GM23338 (cell line): ENCODE results near the gene ZNF641. TPM values are rescaled to one million over a fixed set of nuclear protein-coding genes. Genes with fewer than 3 reads are reported as not detected.

ENCODE experiments used
- CREB1 ChIP-seq: fragments of 250-450 bp; sonication (Bioruptor Pico); IDR thresholded peaks from 2 replicates; pipeline ENCODE4 v1.5.0; 2020; ENCODE audit warnings: low read depth, mild to moderate bottlenecking, moderate library complexity
- CTCF ChIP-seq, 2 experiments: fragments of 200-600 bp in 1 of 2; sonication (generic) in 1 of 2; conservative IDR thresholded peaks; 2 replicates each; pipeline versions ENCODE4 v1.5.1 to v1.6.1; 2016 to 2017; ENCODE audit warnings: antibody characterized with exemption in 2 of 2, low read depth in 2 of 2, mild to moderate bottlenecking in 2 of 2, moderate library complexity in 1 of 2
- ETS1 ChIP-seq: IDR thresholded peaks from 2 replicates; pipeline ENCODE4 v1.6.1; 2016; ENCODE audit warnings: antibody characterized with exemption
- EZH2 ChIP-seq: fragments of 200-600 bp; sonication (generic); IDR thresholded peaks from one replicate; pipeline ENCODE4 v1.8.0; 2017; ENCODE audit warnings: antibody characterized with exemption, mild to moderate bottlenecking, low read depth; ENCODE audit not compliant: unreplicated experiment
- EZH2phosphoT487 ChIP-seq: fragments of 200-600 bp; sonication (generic); IDR thresholded peaks from one replicate; pipeline ENCODE4 v1.8.1; 2018; ENCODE audit warnings: antibody characterized with exemption; ENCODE audit not compliant: unreplicated experiment
- JUNB ChIP-seq: IDR thresholded peaks from one replicate; pipeline ENCODE4 v1.6.1; 2016; ENCODE audit warnings: antibody characterized with exemption; ENCODE audit not compliant: unreplicated experiment
- NANOG ChIP-seq: IDR thresholded peaks from 2 replicates; pipeline ENCODE4 v1.6.1; 2016; ENCODE audit warnings: antibody characterized with exemption, borderline replicate concordance
- REST ChIP-seq: IDR thresholded peaks from one replicate; pipeline ENCODE4 v1.6.1; 2018; ENCODE audit warnings: antibody characterized with exemption; ENCODE audit not compliant: unreplicated experiment
- STAT1 ChIP-seq: IDR thresholded peaks from one replicate; pipeline ENCODE4 v1.6.1; 2016; ENCODE audit warnings: antibody characterized with exemption; ENCODE audit not compliant: unreplicated experiment
- ZNF114 ChIP-seq: fragments of 250-450 bp; sonication (Bioruptor Pico); IDR thresholded peaks from 2 replicates; pipeline ENCODE4 v1.5.0; 2020; ENCODE audit warnings: mild to moderate bottlenecking, moderate library complexity
- ZNF331 ChIP-seq: fragments of 250-450 bp; sonication (Bioruptor Pico); IDR thresholded peaks from 2 replicates; pipeline ENCODE4 v1.5.0; 2020; ENCODE audit warnings: low read depth, mild to moderate bottlenecking, moderate library complexity
- polyA plus RNA-seq: library from polyadenylated mRNA; unstranded; fragments of >200 nt; fragmentation: Nextera tagmentation; extraction: Ambion mirVana; gene quantifications from 2 replicates; pipeline ENCODE4 v1.2.1, GENCODE V29; 2016
- small RNA-seq: library from RNA; depleted of rRNA; stranded (forward); fragments of <200 nt; gene quantifications from one replicate; pipeline ENCODE3, GENCODE V24; 2014; ENCODE audit warnings: low replicate concordance
- total RNA-seq: library from RNA; depleted of rRNA; stranded (reverse); fragments of >200 nt; shearing (Covaris generic); gene quantifications from 2 replicates; pipeline ENCODE4 v1.2.3, GENCODE V29; 2014; rRNA removed

Gene ZNF641
- total and polyA plus RNA-seq, 2 experiments from 2014 or later = 1.4 to 7.2 TPM

- no peak for TF ChIP-seq REST
- TF ChIP-seq EZH2phosphoT487 = no peak
- TF ChIP-seq ZNF331 (CRISPR knock-in tag) = no peak
- TF ChIP-seq ETS1 = no peak
- TF ChIP-seq CTCF (conservative IDR thresholded peaks at IDR 0.05; ENCODE audit: low read depth in 2 of 2) = no peak
- TF ChIP-seq ZNF114 = no peak
- TF ChIP-seq NANOG = no peak
- TF ChIP-seq EZH2 = no peak
- no peak for TF ChIP-seq STAT1
- no peak for TF ChIP-seq CREB1
- no peak for TF ChIP-seq JUNB
Measured at GRCh38 chr12:48288387-48289268, 62.1 kb downstream of the ZNF641 start (continued).

Small RNA genes within 50 kb of the gene (small RNA-seq; reads per million reads assigned to genes)
- gene AC024257.2 = not detected

Other genes starting within 250 kb of the ZNF641 start
- 23.7 and 27.7 TPM in 2 replicates for gene SENP1, start 244.8 kb downstream of the ZNF641 start, total RNA-seq
- gene SENP1, start 244.8 kb downstream of the ZNF641 start, polyA plus RNA-seq = 7.6 and 8.6 TPM in 2 replicates
- 78.6 and 82.5 TPM in 2 replicates for gene PFKM, start 231.6 kb downstream of the ZNF641 start, total RNA-seq
- 47.2 and 52.4 TPM in 2 replicates for gene PFKM, start 231.6 kb downstream of the ZNF641 start, polyA plus RNA-seq
- gene ASB8, start 193.4 kb downstream of the ZNF641 start, total RNA-seq = 5.4 and 8.4 TPM in 2 replicates
- 5.4 and 6.4 TPM in 2 replicates for gene ASB8, start 193.4 kb downstream of the ZNF641 start, polyA plus RNA-seq
- gene CCDC184, start 167.3 kb downstream of the ZNF641 start, total RNA-seq = 2.8 and 3.7 TPM in 2 replicates
- gene CCDC184, start 167.3 kb downstream of the ZNF641 start, polyA plus RNA-seq = 1.8 and 2.8 TPM in 2 replicates
- not detected in 2 replicates for gene OR10AD1, start 147.6 kb downstream of the ZNF641 start, total RNA-seq
- gene OR10AD1, start 147.6 kb downstream of the ZNF641 start, polyA plus RNA-seq = 0.17 TPM in 1 of 2 replicates, not detected in the other
- gene ANP32D, start 121.6 kb upstream of the ZNF641 start, total RNA-seq = not detected in 2 replicates
- not detected in 2 replicates for gene ANP32D, start 121.6 kb upstream of the ZNF641 start, polyA plus RNA-seq
- not detected in 2 replicates for gene C12orf54, start 131.6 kb upstream of the ZNF641 start, total RNA-seq
- gene C12orf54, start 131.6 kb upstream of the ZNF641 start, polyA plus RNA-seq = not detected in 2 replicates
- not detected in 2 replicates for gene OR8S1, start 174.7 kb upstream of the ZNF641 start, total RNA-seq
- not detected in 2 replicates for gene OR8S1, start 174.7 kb upstream of the ZNF641 start, polyA plus RNA-seq
- gene LALBA, start 219.1 kb upstream of the ZNF641 start, total RNA-seq = not detected in 2 replicates
- gene LALBA, start 219.1 kb upstream of the ZNF641 start, polyA plus RNA-seq = not detected in 2 replicates